KOPT-K1 (cell line): ENCODE measurements around the gene YJEFN3.

Experiments
- H3K27ac ChIP-seq: fragments of 200-600 bp; sonication (generic); 2 replicates; pipeline ENCODE4 v1.5.1; 2016; ENCODE audit warnings: antibody characterized with exemption, mild to moderate bottlenecking, low read depth, low read length; ENCODE audit not compliant: poor library complexity, severe bottlenecking
- H3K36me3 ChIP-seq: fragments of 200-600 bp; sonication (generic); 2 replicates; pipeline ENCODE4 v1.5.1; 2017; ENCODE audit warnings: antibody characterized with exemption, mild to moderate bottlenecking, low read length, moderate library complexity; ENCODE audit not compliant: insufficient read depth
- H3K9me3 ChIP-seq: fragments of 200-600 bp; sonication (generic); 2 replicates; pipeline ENCODE4 v1.5.1; 2017; ENCODE audit warnings: antibody characterized with exemption, low read length, mild to moderate bottlenecking; ENCODE audit not compliant: insufficient read depth, poor library complexity, severe bottlenecking

YJEFN3 gene

GRCh38 chr19:19538785-19539166 lies 10.1 kb downstream of the YJEFN3 start:
- Histone ChIP-seq H3K27ac (no peak overlapping the region), H3K9me3 (no peaks in the 10 kb centered on the region), H3K36me3 (no peaks in the 10 kb centered on the region; the same call in 1 of the 2 replicates)

GRCh38 chr19:19539698-19540063 lies 11.0 kb downstream of the YJEFN3 start:
- H3K27ac ChIP-seq = no peak overlapping the region

GRCh38 chr19:19540064-19540714 lies 11.5 kb downstream of the YJEFN3 start:
- H3K36me3 ChIP-seq = no peaks in the 10 kb centered on the region; the same call in 1 of the 2 replicates
- H3K27ac ChIP-seq = no peak overlapping the region
- H3K9me3 ChIP-seq = no peaks in the 10 kb centered on the region

More at GRCh38 chr19:19539698-19540063, 11.0 kb downstream of the YJEFN3 start:
- no peaks in the 10 kb centered on the region; the same call in 1 of the 2 replicates for H3K36me3 ChIP-seq
- H3K9me3 ChIP-seq = no peaks in the 10 kb centered on the region

- Histone ChIP-seq H3K27ac (no peak overlapping the region), H3K36me3 (no peaks in the 10 kb centered on the region), H3K9me3 (no peaks in the 10 kb centered on the region)
These were observed 12.2 kb downstream of the YJEFN3 start for GRCh38 chr19:19540715-19541515.

- Histone ChIP-seq H3K36me3 (no peaks in the 10 kb centered on the region), H3K27ac (no peak overlapping the region), H3K9me3 (no peaks in the 10 kb centered on the region)
These were observed 12.9 kb downstream of the YJEFN3 start for GRCh38 chr19:19541616-19542015.

GRCh38 chr19:19542507-19542906 lies 13.8 kb downstream of the YJEFN3 start:
- Histone ChIP-seq H3K27ac (no peak overlapping the region), H3K36me3 (no peaks in the 10 kb centered on the region), H3K9me3 (no peaks in the 10 kb centered on the region)

GRCh38 chr19:19543101-19543500 lies 14.4 kb downstream of the YJEFN3 start:
- H3K9me3 ChIP-seq = no peaks in the 10 kb centered on the region
- H3K27ac ChIP-seq = no peak overlapping the region
- H3K36me3 ChIP-seq = no peaks in the 10 kb centered on the region

- Histone ChIP-seq H3K9me3 (no peaks in the 10 kb centered on the region), H3K27ac (no peak overlapping the region), H3K36me3 (no peaks in the 10 kb centered on the region)
These were observed 14.9 kb downstream of the YJEFN3 start for GRCh38 chr19:19543640-19544039.

GRCh38 chr19:19544257-19544953 lies 15.7 kb downstream of the YJEFN3 start:
- Histone ChIP-seq H3K27ac (no peak overlapping the region), H3K36me3 (no peaks in the 10 kb centered on the region), H3K9me3 (no peaks in the 10 kb centered on the region)

GRCh38 chr19:19544954-19545591 lies 16.4 kb downstream of the YJEFN3 start:
- Histone ChIP-seq H3K9me3 (no peaks in the 10 kb centered on the region), H3K27ac (no peak overlapping the region), H3K36me3 (no peaks in the 10 kb centered on the region)

GRCh38 chr19:19545707-19546106 lies 17.0 kb downstream of the YJEFN3 start:
- H3K27ac ChIP-seq = no peak overlapping the region
- no peaks in the 10 kb centered on the region for H3K9me3 ChIP-seq
- H3K36me3 ChIP-seq = no peaks in the 10 kb centered on the region

- no peak overlapping the region for H3K27ac ChIP-seq
- H3K9me3 ChIP-seq = no peaks in the 10 kb centered on the region
- no peaks in the 10 kb centered on the region for H3K36me3 ChIP-seq
These were observed 18.0 kb downstream of the YJEFN3 start for GRCh38 chr19:19546751-19547162.

GRCh38 chr19:19547674-19548336 lies 19.1 kb downstream of the YJEFN3 start:
- no peaks in the 10 kb centered on the region for H3K36me3 ChIP-seq
- no peak overlapping the region for H3K27ac ChIP-seq
- H3K9me3 ChIP-seq = no peaks in the 10 kb centered on the region

- Histone ChIP-seq H3K27ac (no peak overlapping the region), H3K36me3 (no peaks in the 10 kb centered on the region), H3K9me3 (no peaks in the 10 kb centered on the region)
These were observed 20.4 kb downstream of the YJEFN3 start for GRCh38 chr19:19548915-19549759.
